DOHH2 (cell line): Measurements from ENCODE around the gene ANKRD39.

Experiments used
- EZH2phosphoT487 ChIP-seq: fragments of 200-600 bp; sonication (generic); IDR thresholded peaks from 2 replicates; pipeline ENCODE4 v1.6.1; 2017; ENCODE audit warnings: borderline replicate concordance, mild to moderate bottlenecking, antibody characterized with exemption, low read length, moderate library complexity, mixed read lengths
- TF ChIP-seq, protein P1 (sequence below): fragments of 200-600 bp; sonication (generic); IDR thresholded peaks from one replicate; pipeline ENCODE4 v1.5.1; 2014; ENCODE audit warnings: antibody characterized with exemption, mild to moderate bottlenecking, low read depth, low read length; ENCODE audit not compliant: poor library complexity, severe bottlenecking

- TF ChIP-seq, protein P1, sequence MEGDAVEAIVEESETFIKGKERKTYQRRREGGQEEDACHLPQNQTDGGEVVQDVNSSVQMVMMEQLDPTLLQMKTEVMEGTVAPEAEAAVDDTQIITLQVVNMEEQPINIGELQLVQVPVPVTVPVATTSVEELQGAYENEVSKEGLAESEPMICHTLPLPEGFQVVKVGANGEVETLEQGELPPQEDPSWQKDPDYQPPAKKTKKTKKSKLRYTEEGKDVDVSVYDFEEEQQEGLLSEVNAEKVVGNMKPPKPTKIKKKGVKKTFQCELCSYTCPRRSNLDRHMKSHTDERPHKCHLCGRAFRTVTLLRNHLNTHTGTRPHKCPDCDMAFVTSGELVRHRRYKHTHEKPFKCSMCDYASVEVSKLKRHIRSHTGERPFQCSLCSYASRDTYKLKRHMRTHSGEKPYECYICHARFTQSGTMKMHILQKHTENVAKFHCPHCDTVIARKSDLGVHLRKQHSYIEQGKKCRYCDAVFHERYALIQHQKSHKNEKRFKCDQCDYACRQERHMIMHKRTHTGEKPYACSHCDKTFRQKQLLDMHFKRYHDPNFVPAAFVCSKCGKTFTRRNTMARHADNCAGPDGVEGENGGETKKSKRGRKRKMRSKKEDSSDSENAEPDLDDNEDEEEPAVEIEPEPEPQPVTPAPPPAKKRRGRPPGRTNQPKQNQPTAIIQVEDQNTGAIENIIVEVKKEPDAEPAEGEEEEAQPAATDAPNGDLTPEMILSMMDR, result no peak
- peak; percentile 92 for TF ChIP-seq EZH2phosphoT487
Measured at GRCh38 chr2:96869822-96870625, 12.2 kb upstream of the ANKRD39 start, which contains the start of gene SEMA4C.
